HEK293T (cell line): Measurements from ENCODE around the gene RPLP1.

Experiments used
- ARNT ChIP-seq: fragments of 450-650 bp; IDR thresholded peaks from 2 replicates; pipeline ENCODE4 v1.6.1; 2017; ENCODE audit warnings: mild to moderate bottlenecking
- BHLHE40 ChIP-seq: fragments of 450-650 bp; IDR thresholded peaks from 2 replicates; pipeline ENCODE4 v1.6.1; 2016; ENCODE audit warnings: mild to moderate bottlenecking, moderate library complexity, borderline replicate concordance
- CTBP1 ChIP-seq: fragments of 450-650 bp; IDR thresholded peaks from 2 replicates; pipeline ENCODE4 v1.6.1; 2016; ENCODE audit warnings: borderline replicate concordance
- ELF4 ChIP-seq: fragments of 450-650 bp; IDR thresholded peaks from 2 replicates; pipeline ENCODE4 v1.6.1; 2017; ENCODE audit warnings: antibody characterized with exemption
- FOXA1 ChIP-seq: fragments of 450-650 bp; IDR thresholded peaks from 2 replicates; pipeline ENCODE4 v1.6.1; 2016; ENCODE audit warnings: mild to moderate bottlenecking
- FOXM1 ChIP-seq: fragments of 450-650 bp; IDR thresholded peaks from 2 replicates; pipeline ENCODE4 v1.6.1; 2017; ENCODE audit warnings: mild to moderate bottlenecking, borderline replicate concordance
- HDGF ChIP-seq: fragments of 450-650 bp; IDR thresholded peaks from 2 replicates; pipeline ENCODE4 v1.6.1; 2017; ENCODE audit warnings: antibody characterized with exemption, borderline replicate concordance
- L3MBTL2 ChIP-seq: fragments of 450-650 bp; conservative IDR thresholded peaks from 2 replicates; pipeline ENCODE4 v1.6.1; 2016; ENCODE audit warnings: mild to moderate bottlenecking
- LEF1 ChIP-seq: fragments of 450-650 bp; IDR thresholded peaks from 2 replicates; pipeline ENCODE4 v1.6.1; 2017; ENCODE audit warnings: mild to moderate bottlenecking, borderline replicate concordance
- PKNOX1 ChIP-seq: fragments of 450-650 bp; IDR thresholded peaks from 2 replicates; pipeline ENCODE4 v1.6.1; 2016
- SP1 ChIP-seq: fragments of 450-650 bp; IDR thresholded peaks from 2 replicates; pipeline ENCODE4 v1.6.1; 2017
- SUZ12 ChIP-seq: fragments of 450-650 bp; IDR thresholded peaks from 2 replicates; pipeline ENCODE4 v1.6.1; 2016; ENCODE audit warnings: mild to moderate bottlenecking
- TARDBP ChIP-seq: fragments of 450-650 bp; IDR thresholded peaks from 2 replicates; pipeline ENCODE4 v1.6.1; 2016
- ZNF384 ChIP-seq: fragments of 450-650 bp; IDR thresholded peaks from 2 replicates; pipeline ENCODE4 v1.6.1; 2016

GRCh38 chr15:69466733-69467132 lies 14.1 kb downstream of the RPLP1 start:
- TF ChIP-seq LEF1 (no peak), SUZ12 (no peak), ELF4 (no peak), CTBP1 (no peak), FOXM1 (no peak), TARDBP (no peak), SP1 (no peak), HDGF (no peak), BHLHE40 (no peak), ZNF384 (no peak), L3MBTL2 (no peak), FOXA1 (no peak), PKNOX1 (no peak), ARNT (no peak)
